GM21423 (cell line): ENCODE data around the gene ZFHX3.

Source experiments
- ATAC-seq: cut with Tn5 transposase; IDR thresholded peaks from one replicate; pipeline ENCODE4 v1.9.1; 2021; ENCODE audit warnings: mild to moderate bottlenecking, moderate library complexity; ENCODE audit not compliant: unreplicated experiment

Gene ZFHX3

GRCh38 chr16:72911971-72912370 lies 136.0 kb downstream of the ZFHX3 start:
- no peak for ATAC-seq

GRCh38 chr16:72910875-72911274 lies 137.1 kb downstream of the ZFHX3 start:
- ATAC-seq, result no peak

- no peak for ATAC-seq
Observed at GRCh38 chr16:72910381-72910780, 137.5 kb downstream of the ZFHX3 start.

- ATAC-seq, result no peak
Observed at GRCh38 chr16:72909196-72909595, 138.7 kb downstream of the ZFHX3 start.

GRCh38 chr16:72908362-72909167 lies 139.4 kb downstream of the ZFHX3 start:
- no peak for ATAC-seq

- ATAC-seq, result no peak
Observed at GRCh38 chr16:72905581-72905980, 142.3 kb downstream of the ZFHX3 start.

- ATAC-seq, result no peak
Observed at GRCh38 chr16:72903176-72903575, 144.8 kb downstream of the ZFHX3 start.

GRCh38 chr16:72902206-72902605 lies 145.7 kb downstream of the ZFHX3 start:
- no peak for ATAC-seq

GRCh38 chr16:72901000-72901627 lies 146.8 kb downstream of the ZFHX3 start:
- ATAC-seq, result no peak

- ATAC-seq, result no peak
Observed at GRCh38 chr16:72898216-72898825, 149.6 kb downstream of the ZFHX3 start.

GRCh38 chr16:72897707-72898106 lies 150.2 kb downstream of the ZFHX3 start:
- ATAC-seq, result no peak

GRCh38 chr16:72896485-72897118 lies 151.3 kb downstream of the ZFHX3 start:
- no peak for ATAC-seq

GRCh38 chr16:72895951-72896350 lies 152.0 kb downstream of the ZFHX3 start:
- ATAC-seq, result no peak

- ATAC-seq, result no peak
Observed at GRCh38 chr16:72894293-72895151, 153.4 kb downstream of the ZFHX3 start.

GRCh38 chr16:72891291-72892227 lies 156.4 kb downstream of the ZFHX3 start:
- ATAC-seq, result no peak

GRCh38 chr16:72890587-72890986 lies 157.3 kb downstream of the ZFHX3 start:
- ATAC-seq, result no peak

GRCh38 chr16:72889616-72890582 lies 158.0 kb downstream of the ZFHX3 start:
- ATAC-seq, result no peak

- ATAC-seq, result no peak
Observed at GRCh38 chr16:72887537-72887936, 160.4 kb downstream of the ZFHX3 start.
